GM21515 (cell line): ENCODE data around the gene SPATA16.
"Not testable (repeated sequence)": the region's sequence is repeated elsewhere in the genome, so short reads cannot be mapped to it uniquely, and the experiment has no call there.

Experiments used
- ATAC-seq: cut with Tn5 transposase; IDR thresholded peaks from one replicate; pipeline ENCODE4 v1.9.1; 2021; ENCODE audit not compliant: unreplicated experiment

Gene SPATA16, protein sequence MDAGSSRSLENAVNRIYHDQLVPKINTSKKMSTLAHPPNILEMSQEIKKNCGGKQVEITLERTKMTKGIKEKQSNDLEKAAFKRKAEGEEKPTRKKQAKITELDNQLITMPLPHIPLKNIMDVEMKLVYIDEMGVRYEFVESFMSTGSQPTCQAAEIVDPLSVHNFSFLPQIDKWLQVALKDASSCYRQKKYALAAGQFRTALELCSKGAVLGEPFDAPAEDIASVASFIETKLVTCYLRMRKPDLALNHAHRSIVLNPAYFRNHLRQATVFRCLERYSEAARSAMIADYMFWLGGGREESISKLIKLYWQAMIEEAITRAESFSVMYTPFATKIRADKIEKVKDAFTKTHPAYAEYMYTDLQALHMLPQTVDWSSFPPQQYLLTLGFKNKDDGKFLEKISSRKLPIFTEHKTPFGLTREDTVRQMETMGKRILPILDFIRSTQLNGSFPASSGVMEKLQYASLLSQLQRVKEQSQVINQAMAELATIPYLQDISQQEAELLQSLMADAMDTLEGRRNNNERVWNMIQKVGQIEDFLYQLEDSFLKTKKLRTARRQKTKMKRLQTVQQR

GRCh38 chr3:173140986-173141385, at the start of gene SPATA16:
Gene SPATA16, minus strand, starts transcription at chr3:173141235. Its CDS starts 23,504 bp downstream, at chr3:173117731.
- no peak for ATAC-seq

DNA sequence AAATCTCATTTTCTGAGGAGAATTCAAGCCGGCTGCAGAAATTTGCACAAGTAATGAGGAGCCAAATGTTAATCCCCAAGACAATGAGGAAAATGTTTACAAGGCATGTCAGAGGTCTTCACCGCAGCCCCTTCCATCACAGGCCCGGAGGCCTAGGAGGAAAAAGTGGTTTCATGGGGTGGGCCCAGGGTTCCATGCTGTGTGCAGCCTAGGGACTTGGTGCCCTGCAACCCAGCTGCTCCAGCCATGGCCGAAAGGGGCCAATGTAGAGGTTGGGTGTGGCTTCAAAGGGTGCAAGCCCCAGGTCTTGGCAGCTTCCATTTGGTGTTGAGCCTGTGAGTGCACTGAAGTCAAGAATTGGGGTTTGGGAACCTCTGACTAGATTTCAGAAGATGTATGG, 42.0 kb upstream of the SPATA16 start:
- not testable (repeated sequence) for ATAC-seq

DNA sequence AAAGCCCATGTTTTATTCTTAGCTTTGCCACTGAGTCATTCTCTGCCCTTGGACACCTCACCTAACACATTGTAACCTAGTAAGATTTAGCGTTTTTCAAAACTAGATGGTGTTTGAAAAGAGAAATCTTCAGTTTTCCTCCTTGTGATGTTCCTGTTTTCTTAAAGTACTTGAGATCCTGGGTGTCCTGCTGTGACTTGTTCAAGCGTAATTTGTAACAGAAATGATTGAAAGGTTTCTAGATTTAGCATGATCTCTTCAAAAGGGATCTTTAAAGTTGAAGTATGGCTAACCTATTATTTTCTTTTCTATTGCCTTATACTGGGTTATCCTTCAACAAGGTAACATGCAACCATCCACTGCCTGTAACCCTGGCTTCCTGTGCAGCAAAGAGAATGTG, 32.6 kb upstream of the SPATA16 start:
- ATAC-seq, result no peak

- ATAC-seq, result not testable (repeated sequence)
These were observed 18.1 kb upstream of the SPATA16 start for GRCh38 chr3:173159139-173159538.

GRCh38 chr3:173156533-173156932, 15.5 kb upstream of the SPATA16 start:
- ATAC-seq, result not testable (repeated sequence)

- no peak for ATAC-seq
These were observed 12.6 kb upstream of the SPATA16 start for GRCh38 chr3:173153631-173154030.

DNA sequence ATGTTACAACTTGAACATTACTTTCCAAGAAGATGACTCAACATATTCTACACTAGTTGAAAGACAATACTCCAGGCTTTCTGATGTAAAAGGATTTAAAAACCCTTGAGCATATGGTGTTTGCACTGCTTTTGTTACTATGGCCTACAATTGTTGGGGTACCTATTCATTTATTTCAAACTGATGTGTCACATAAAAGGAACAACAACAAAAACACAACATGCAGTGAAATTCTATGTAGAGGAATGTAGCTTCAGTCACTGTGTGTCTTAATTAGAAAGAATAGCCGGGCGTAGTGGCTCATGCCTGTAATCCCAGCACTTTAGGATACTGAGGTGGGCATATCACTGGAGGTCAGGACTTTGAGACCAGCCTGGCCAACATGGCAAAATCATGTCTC, 1.6 kb downstream of the SPATA16 start:
- ATAC-seq, result no peak

DNA sequence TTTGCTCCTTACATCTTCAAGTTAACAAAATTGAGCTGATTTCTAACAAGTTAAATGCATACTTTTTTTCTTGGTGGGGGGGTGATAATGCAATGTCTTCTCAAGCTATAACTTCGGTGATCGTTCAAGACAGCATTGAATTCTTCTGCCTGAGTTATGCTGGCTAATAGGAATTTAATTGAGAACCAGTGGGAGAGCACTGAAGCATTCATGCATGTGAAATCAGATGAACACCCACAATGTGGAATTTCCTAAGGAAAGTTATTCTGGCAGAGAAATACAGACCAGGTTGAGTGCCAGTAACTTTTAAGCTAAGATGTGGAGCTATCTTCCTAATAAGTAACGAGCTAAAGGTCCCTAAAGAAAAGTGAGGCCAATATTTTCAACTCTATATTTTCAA, 3.0 kb downstream of the SPATA16 start:
- ATAC-seq, result no peak

DNA sequence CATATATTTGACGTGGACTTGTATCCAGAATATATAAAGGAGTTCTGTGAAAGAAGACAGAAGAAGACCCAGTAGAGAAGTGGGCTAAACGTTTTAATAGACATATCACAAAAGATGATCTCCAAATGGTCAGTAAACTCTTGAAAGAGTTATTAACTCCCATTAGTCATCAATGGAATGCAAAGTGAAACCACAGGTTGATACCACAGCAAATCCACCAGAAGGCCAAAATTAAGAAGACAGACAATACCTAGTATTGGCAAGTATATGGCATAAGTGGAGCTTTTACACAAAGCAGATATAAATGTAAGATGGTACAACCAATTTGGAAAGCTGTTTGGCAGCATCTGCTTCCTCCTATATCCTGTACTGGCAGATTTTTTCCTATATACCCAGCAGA, 6.0 kb downstream of the SPATA16 start:
- ATAC-seq, result no peak

- ATAC-seq, result no peak
These were observed 12.4 kb downstream of the SPATA16 start for GRCh38 chr3:173128633-173129032.

- ATAC-seq, result no peak
These were observed 29.7 kb downstream of the SPATA16 start for GRCh38 chr3:173111321-173111720.

DNA sequence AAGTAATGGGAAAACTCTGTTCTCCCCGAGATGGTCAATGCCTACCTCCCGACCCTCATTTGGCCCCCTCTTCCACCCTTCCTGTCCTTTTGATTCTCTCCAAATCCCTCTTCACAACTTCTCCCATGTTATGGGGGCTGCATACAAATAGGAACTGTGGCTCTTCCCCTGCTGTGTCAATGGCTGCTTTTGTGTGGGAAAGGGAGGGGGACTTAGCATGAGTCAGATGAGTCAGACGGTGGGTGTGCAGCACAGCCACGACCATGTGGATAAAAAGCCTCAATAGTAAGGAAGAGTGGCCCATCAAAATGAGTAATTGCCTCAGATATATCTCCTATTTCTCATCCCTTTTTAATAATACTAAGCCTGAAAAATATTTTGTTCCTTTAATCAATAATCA, 31.9 kb downstream of the SPATA16 start:
- ATAC-seq, result no peak

DNA sequence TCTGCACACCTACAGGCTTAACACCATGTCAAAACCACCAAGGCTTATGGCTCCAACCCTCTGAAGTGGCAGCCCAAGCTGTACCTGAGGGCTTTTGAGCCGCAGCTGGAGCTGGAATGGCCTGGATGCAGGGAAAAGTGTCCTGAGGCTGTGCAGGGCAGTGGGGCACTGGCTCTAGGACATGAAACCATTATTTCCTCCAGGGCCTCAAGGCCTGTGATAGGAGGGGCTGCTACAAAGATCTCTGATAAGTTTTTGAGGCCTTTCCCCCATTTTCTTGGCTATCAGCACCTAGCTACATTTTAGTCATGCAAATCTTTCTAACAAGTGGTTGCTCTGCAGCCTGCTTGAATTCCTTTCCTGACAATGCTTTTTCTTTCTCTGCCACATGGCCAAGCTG, 37.6 kb downstream of the SPATA16 start:
- no peak for ATAC-seq

GRCh38 chr3:173098959-173099358, 42.1 kb downstream of the SPATA16 start:
- ATAC-seq, result no peak

GRCh38 chr3:173096994-173097785, 43.8 kb downstream of the SPATA16 start:
- ATAC-seq, result no peak

GRCh38 chr3:173096140-173096539, 44.9 kb downstream of the SPATA16 start:
- no peak for ATAC-seq

- no peak for ATAC-seq
These were observed 49.0 kb downstream of the SPATA16 start for GRCh38 chr3:173092038-173092437.

DNA sequence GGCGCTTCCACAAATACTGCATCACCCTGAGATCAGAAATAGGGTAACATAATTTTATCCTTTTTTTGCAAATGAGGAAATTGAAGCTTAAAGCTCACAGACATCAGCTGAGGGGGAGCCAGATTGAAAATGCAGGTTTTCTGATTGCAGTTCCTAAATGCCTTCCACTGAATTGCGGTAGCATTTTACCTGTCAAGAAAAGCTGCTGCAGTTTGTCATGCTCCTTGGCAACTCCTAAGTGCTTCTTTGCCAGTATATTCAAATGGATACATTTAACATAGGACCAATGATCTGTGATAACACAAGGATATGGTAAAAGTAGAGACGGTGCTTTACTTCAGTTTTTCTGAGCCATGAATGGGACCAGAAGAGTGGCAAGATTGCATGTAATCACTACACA, 50.5 kb downstream of the SPATA16 start:
- ATAC-seq, result no peak

GRCh38 chr3:173089283-173089682, 51.8 kb downstream of the SPATA16 start:
- ATAC-seq, result no peak

GRCh38 chr3:173078525-173078924, 62.5 kb downstream of the SPATA16 start:
- ATAC-seq, result no peak

GRCh38 chr3:173066044-173067004, 74.7 kb downstream of the SPATA16 start:
- no peak for ATAC-seq
